ENCODE results near the gene ANKRD17.

The ANKRD17 gene

DNA sequence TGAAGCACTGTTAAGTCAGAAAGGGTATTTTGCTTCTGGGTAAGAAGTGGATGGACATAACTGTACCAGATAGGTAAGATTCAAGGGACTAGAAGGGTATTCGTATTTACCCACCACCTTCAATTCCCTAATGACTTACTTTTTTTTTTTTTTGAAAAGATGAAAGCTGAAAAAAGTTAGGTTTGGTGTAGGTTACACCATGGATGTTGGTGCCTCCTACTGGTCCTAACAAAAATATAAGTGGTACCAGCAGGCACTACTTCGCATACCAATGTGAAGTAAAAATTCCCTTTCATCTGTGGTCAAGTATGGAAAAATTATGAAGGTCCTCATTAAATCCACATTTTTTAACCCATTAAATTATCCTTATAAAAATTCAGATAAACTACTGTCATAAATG lies 7.2 kb downstream of the ANKRD17 start:
- no peak for TF ChIP-seq MYC (IDR thresholded peaks at IDR 0.05; ENCODE audit: low read depth, low read length)
- TF ChIP-seq, protein P1, sequence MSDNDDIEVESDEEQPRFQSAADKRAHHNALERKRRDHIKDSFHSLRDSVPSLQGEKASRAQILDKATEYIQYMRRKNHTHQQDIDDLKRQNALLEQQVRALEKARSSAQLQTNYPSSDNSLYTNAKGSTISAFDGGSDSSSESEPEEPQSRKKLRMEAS (IDR thresholded peaks at IDR 0.05; ENCODE audit: low read depth, low read length) = no peak
- no peak for TF ChIP-seq POLR2A (IDR thresholded peaks at IDR 0.05; ENCODE audit: extremely low read depth, insufficient read length)
- TF ChIP-seq, protein P2, sequence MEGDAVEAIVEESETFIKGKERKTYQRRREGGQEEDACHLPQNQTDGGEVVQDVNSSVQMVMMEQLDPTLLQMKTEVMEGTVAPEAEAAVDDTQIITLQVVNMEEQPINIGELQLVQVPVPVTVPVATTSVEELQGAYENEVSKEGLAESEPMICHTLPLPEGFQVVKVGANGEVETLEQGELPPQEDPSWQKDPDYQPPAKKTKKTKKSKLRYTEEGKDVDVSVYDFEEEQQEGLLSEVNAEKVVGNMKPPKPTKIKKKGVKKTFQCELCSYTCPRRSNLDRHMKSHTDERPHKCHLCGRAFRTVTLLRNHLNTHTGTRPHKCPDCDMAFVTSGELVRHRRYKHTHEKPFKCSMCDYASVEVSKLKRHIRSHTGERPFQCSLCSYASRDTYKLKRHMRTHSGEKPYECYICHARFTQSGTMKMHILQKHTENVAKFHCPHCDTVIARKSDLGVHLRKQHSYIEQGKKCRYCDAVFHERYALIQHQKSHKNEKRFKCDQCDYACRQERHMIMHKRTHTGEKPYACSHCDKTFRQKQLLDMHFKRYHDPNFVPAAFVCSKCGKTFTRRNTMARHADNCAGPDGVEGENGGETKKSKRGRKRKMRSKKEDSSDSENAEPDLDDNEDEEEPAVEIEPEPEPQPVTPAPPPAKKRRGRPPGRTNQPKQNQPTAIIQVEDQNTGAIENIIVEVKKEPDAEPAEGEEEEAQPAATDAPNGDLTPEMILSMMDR (IDR thresholded peaks at IDR 0.05; ENCODE audit: low read depth, low read length) = no peak
- no peak overlapping the region for H3K4me3 ChIP-seq (ENCODE audit: low read depth, low read length)
- no peak for DNase-seq (ENCODE audit: low read depth)

DNA sequence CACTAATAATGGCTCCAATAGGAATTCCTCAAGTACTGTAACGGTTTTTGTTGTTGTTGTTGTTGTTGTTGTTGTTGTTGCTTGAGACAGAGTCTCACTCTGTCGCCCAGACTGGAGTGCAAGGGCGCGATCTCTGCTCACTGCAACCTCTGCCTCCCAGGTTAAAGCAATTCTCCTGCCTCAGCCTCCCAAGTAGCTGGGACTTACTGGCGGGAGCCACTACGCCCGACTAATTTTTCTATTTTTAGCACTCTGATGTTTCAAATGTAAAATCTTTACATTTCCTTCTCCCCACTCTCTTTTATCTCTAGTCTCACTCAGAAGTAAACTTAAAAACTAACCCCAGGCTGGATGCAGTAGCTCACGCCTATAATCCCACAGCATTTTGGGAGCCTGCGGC lies 8.0 kb downstream of the ANKRD17 start:
- no peak overlapping the region for H3K4me3 ChIP-seq (ENCODE audit: low read depth, low read length)
- TF ChIP-seq, protein P1 (IDR thresholded peaks at IDR 0.05; ENCODE audit: low read depth, low read length) = no peak
- TF ChIP-seq, protein P2 (IDR thresholded peaks at IDR 0.05; ENCODE audit: low read depth, low read length) = no peak
- no peak for TF ChIP-seq MYC (IDR thresholded peaks at IDR 0.05; ENCODE audit: low read depth, low read length)
- no peak for TF ChIP-seq POLR2A (IDR thresholded peaks at IDR 0.05; ENCODE audit: extremely low read depth, insufficient read length)
- no peak for DNase-seq (ENCODE audit: low read depth)

- DNase-seq (ENCODE audit: low read depth) = no peak
- TF ChIP-seq, protein P2 (IDR thresholded peaks at IDR 0.05; ENCODE audit: low read depth, low read length) = no peak
- TF ChIP-seq, protein P1 (IDR thresholded peaks at IDR 0.05; ENCODE audit: low read depth, low read length) = no peak
- TF ChIP-seq POLR2A (IDR thresholded peaks at IDR 0.05; ENCODE audit: extremely low read depth, insufficient read length) = no peak
- no peak for TF ChIP-seq MYC (IDR thresholded peaks at IDR 0.05; ENCODE audit: low read depth, low read length)
- no peak overlapping the region for H3K4me3 ChIP-seq (ENCODE audit: low read depth, low read length)
Measured at GRCh38 chr4:73248821-73249220, 9.8 kb downstream of the ANKRD17 start.

DNA sequence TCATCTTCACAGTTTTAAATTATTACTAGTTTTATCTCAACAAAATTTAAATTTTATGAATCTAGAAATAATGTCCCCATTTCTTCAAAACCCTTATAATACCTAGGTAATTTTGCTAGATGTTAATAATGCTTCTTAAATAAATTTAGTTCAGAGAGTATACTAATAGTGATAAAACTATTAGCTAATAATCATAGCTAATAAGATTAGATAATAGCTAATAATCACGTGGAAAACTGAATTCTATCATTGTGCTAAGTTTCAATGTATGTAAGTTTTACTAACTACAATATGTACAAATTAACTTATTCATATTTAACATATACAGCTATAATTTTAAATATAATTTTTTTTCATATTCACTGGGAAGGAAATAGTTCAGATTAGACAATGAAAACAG lies 10.2 kb downstream of the ANKRD17 start:
- TF ChIP-seq, protein P1 (IDR thresholded peaks at IDR 0.05; ENCODE audit: low read depth, low read length) = no peak
- TF ChIP-seq, protein P2 (IDR thresholded peaks at IDR 0.05; ENCODE audit: low read depth, low read length) = no peak
- no peak for TF ChIP-seq MYC (IDR thresholded peaks at IDR 0.05; ENCODE audit: low read depth, low read length)
- DNase-seq (ENCODE audit: low read depth) = no peak
- no peak overlapping the region for H3K4me3 ChIP-seq (ENCODE audit: low read depth, low read length)

DNA sequence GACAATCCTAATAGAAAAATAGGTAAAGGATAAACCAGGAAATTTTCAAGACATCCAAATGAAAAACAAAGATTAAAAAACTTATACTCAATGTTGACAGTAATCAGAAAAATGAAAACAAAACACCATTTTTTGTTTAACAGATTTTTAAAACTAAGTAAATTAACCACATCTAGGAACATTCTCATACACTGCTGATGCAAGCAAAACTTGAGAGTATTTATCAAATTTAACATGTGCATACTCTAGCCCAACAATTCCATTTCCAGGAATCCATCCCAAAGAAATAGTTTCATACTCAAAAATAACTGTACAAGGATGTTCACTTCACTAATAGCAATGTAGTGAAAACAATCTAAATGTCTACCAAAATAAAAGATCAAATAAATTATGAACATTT lies 11.5 kb downstream of the ANKRD17 start:
- no peak for TF ChIP-seq MYC (IDR thresholded peaks at IDR 0.05; ENCODE audit: low read depth, low read length)
- TF ChIP-seq, protein P2 (IDR thresholded peaks at IDR 0.05; ENCODE audit: low read depth, low read length) = no peak
- no peak for TF ChIP-seq POLR2A (IDR thresholded peaks at IDR 0.05; ENCODE audit: extremely low read depth, insufficient read length)
- TF ChIP-seq, protein P1 (IDR thresholded peaks at IDR 0.05; ENCODE audit: low read depth, low read length) = no peak
- H3K4me3 ChIP-seq (ENCODE audit: low read depth, low read length) = no peak overlapping the region
- DNase-seq (ENCODE audit: low read depth) = no peak

- H3K4me3 ChIP-seq (ENCODE audit: low read depth, low read length) = no peak overlapping the region
- TF ChIP-seq, protein P1 (IDR thresholded peaks at IDR 0.05; ENCODE audit: low read depth, low read length) = no peak
- no peak for TF ChIP-seq MYC (IDR thresholded peaks at IDR 0.05; ENCODE audit: low read depth, low read length)
- TF ChIP-seq, protein P2 (IDR thresholded peaks at IDR 0.05; ENCODE audit: low read depth, low read length) = no peak
- TF ChIP-seq POLR2A (IDR thresholded peaks at IDR 0.05; ENCODE audit: extremely low read depth, insufficient read length) = no peak
- DNase-seq (ENCODE audit: low read depth) = no peak
Measured at GRCh38 chr4:73245955-73246354, 12.6 kb downstream of the ANKRD17 start.
